ENCODE data around the gene NKD1. TPM values are rescaled to one million over a fixed set of nuclear protein-coding genes. Genes with fewer than 3 reads are reported as not detected.

Gene NKD1
- total RNA-seq, 1 donor from 2014 or later = 1.5 TPM

DNA sequence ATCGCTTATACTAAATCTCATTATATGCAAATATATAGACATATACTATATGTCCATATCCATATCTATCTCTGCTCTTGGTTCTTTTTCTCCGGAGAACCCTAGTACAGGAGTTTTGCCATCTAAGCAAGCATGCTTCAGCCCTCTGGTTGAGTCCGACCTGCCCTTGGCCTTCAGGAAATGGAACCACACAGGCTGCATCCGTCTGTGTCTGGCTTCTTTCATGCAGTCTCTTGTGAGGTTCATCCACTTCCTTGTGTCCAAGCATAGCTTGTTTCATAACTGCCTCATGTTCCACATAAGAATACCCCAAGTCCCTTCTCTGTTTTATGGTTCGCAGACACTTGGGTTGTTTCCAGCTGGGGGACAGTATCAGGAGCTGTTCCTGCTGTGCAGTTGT is 116.1 kb downstream of the NKD1 start:
- Mint-ChIP-seq H3K27ac (no peak overlapping the region), H3K4me1 (peaks cover 23% of the 10 kb centered on the region), H3K9me3 (peaks cover 2% of the 10 kb centered on the region), H3K27me3 (no peaks in the 10 kb centered on the region), H3K4me3 (no peak overlapping the region), H3K36me3 (ENCODE audit: low read depth) (peaks cover 13% of the 10 kb centered on the region)
- ATAC-seq (ENCODE audit: low read depth) = no peak
- TF ChIP-seq, protein P1, sequence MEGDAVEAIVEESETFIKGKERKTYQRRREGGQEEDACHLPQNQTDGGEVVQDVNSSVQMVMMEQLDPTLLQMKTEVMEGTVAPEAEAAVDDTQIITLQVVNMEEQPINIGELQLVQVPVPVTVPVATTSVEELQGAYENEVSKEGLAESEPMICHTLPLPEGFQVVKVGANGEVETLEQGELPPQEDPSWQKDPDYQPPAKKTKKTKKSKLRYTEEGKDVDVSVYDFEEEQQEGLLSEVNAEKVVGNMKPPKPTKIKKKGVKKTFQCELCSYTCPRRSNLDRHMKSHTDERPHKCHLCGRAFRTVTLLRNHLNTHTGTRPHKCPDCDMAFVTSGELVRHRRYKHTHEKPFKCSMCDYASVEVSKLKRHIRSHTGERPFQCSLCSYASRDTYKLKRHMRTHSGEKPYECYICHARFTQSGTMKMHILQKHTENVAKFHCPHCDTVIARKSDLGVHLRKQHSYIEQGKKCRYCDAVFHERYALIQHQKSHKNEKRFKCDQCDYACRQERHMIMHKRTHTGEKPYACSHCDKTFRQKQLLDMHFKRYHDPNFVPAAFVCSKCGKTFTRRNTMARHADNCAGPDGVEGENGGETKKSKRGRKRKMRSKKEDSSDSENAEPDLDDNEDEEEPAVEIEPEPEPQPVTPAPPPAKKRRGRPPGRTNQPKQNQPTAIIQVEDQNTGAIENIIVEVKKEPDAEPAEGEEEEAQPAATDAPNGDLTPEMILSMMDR (IDR thresholded peaks at IDR 0.05) = no peak
- intact Hi-C loops (cut with micrococcal nuclease) = loop anchor here (2.0 kb wide), 1 partner anchor 639 kb away; the partner anchor contains the start of gene CNEP1R1
- CTCF ChIA-PET = interaction anchor here (0.6 to 12.2 kb wide), 15 partner anchors 11 to 639 kb away, joined by 3 to 169 read pairs (median 4); partner anchors contain the start of genes CNEP1R1 and SNX20
- POLR2A ChIA-PET = no interaction called here
- DNase-seq = no peak

DNA sequence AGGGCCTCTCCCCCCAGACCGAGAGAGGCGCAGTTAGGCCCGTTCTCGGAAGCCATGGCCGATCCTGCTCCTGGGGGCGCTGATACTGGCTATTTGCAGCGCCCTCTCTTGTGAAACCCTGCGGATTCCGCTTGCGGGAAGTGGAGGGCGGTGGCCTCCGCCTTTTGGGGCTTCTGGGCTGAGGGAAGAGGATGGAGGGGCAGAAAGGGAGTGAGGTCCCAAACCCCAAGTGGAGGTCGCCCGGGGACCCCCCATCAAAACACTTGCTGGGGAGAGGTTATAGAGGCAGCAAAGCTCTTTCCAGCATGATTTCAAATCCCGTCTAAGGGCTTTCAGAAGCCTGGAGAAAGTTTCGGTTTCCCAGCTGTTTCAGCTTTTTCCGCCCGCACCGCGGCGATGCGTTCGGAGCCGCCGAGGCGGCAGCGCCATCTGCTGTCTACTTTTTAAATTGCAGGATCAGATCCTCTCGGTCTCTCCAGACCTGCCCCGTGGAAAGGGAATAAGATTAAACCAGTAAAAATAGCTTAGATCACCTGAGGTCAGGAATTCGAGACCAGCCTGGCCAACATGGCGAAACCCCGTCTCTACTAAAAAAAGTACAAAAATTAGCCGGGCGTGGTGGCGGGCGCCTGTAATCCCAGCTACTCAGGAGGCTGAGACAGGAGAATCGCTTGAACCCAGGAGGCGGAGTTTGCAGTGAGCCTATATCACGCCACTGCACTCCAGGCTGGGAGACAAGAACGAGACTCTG is 117.1 kb downstream of the NKD1 start:
- TF ChIP-seq, protein P1 (IDR thresholded peaks at IDR 0.05) = no peak
- Mint-ChIP-seq H3K27me3 (no peaks in the 10 kb centered on the region), H3K4me3 (peak overlapping the region; percentile 81), H3K4me1 (peaks cover 23% of the 10 kb centered on the region), H3K27ac (peak overlapping the region; percentile 65), H3K36me3 (ENCODE audit: low read depth) (peaks cover 17% of the 10 kb centered on the region), H3K9me3 (peaks cover 2% of the 10 kb centered on the region)
- intact Hi-C loops (cut with micrococcal nuclease) = loop anchor here (1.0 to 5.0 kb wide), 8 partner anchors 82 to 641 kb away; partner anchors contain the start of genes BRD7, CNEP1R1 and TENT4B
- POLR2A ChIA-PET = interaction anchor here (0.7 to 5.6 kb wide), 5 partner anchors 15 to 641 kb away, joined by 3 to 36 read pairs (median 8); partner anchors contain the start of genes CYLD and SNX20
- CTCF ChIA-PET = interaction anchor here (0.7 to 12.2 kb wide), 33 partner anchors 8 to 640 kb away, joined by 3 to 169 read pairs (median 5); partner anchors contain the start of genes BRD7, CNEP1R1, CYLD and SNX20
- ATAC-seq (ENCODE audit: low read depth) (peak; percentile 70), DNase-seq (peak; percentile 68)

DNA sequence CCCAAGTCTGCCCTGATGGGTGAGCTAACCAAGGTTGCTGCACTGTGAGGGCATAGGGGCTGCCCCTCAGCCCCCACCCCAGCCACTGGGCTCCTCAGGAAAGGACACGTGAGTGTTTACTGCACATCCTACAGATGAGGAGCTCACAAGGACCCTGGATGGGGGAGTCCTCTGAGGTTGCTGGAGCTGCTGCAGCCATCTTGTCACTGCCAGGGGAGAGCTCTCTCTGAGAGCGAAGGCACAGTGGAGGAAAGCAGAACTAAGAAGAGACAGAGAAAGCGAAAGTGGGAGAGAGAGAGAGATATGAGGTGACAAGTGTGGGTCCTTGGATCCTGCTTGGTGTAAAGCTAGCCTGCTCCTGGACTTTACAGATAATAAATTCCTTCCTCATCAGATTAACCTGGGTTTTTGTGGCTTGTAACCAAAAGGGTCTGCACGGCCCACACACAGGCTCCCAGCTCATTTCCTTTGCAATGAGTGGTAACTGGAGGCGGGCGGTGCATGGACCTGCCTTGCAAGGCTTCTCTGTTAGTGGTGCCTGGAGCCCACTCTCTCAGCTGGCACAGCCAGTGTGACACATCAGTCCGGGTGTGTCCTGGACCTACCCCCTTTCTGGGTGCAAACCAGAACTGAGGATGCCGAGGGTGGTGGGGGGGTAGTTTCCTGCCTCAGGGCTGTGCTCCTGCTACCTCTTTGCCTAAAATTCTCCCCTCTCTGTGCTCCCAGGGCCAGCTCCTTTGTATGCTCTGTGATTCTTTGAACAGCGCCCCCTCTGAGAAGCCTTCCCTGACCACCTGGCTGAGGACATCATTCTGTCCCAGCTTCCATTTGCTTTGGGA is 118.7 kb downstream of the NKD1 start:
- Mint-ChIP-seq H3K4me1 (peaks cover 23% of the 10 kb centered on the region), H3K27ac (peak overlapping the region; percentile 5), H3K27me3 (no peaks in the 10 kb centered on the region), H3K4me3 (peak overlapping the region; percentile 41), H3K9me3 (peaks cover 4% of the 10 kb centered on the region), H3K36me3 (ENCODE audit: low read depth) (peaks cover 32% of the 10 kb centered on the region)
- DNase-seq = no peak
- intact Hi-C loops (cut with micrococcal nuclease) = loop anchor here (1.0 to 5.0 kb wide), 5 partner anchors 14 to 515 kb away; partner anchors contain the start of genes BRD7, CYLD, SNX20 and TENT4B
- ATAC-seq (ENCODE audit: low read depth) = peak; percentile 74
- ChIA-PET CTCF (interaction anchor here (0.6 to 12.2 kb wide), 17 partner anchors 8 to 642 kb away, joined by 3 to 169 read pairs (median 6); partner anchors contain the start of genes BRD7, CNEP1R1, CYLD and SNX20), POLR2A (interaction anchor here (0.6 to 5.6 kb wide), 5 partner anchors 14 to 311 kb away, joined by 3 to 36 read pairs (median 8); partner anchors contain the start of genes CYLD, NKD1 and SNX20)
- TF ChIP-seq, protein P1 (IDR thresholded peaks at IDR 0.05) = no peak

DNA sequence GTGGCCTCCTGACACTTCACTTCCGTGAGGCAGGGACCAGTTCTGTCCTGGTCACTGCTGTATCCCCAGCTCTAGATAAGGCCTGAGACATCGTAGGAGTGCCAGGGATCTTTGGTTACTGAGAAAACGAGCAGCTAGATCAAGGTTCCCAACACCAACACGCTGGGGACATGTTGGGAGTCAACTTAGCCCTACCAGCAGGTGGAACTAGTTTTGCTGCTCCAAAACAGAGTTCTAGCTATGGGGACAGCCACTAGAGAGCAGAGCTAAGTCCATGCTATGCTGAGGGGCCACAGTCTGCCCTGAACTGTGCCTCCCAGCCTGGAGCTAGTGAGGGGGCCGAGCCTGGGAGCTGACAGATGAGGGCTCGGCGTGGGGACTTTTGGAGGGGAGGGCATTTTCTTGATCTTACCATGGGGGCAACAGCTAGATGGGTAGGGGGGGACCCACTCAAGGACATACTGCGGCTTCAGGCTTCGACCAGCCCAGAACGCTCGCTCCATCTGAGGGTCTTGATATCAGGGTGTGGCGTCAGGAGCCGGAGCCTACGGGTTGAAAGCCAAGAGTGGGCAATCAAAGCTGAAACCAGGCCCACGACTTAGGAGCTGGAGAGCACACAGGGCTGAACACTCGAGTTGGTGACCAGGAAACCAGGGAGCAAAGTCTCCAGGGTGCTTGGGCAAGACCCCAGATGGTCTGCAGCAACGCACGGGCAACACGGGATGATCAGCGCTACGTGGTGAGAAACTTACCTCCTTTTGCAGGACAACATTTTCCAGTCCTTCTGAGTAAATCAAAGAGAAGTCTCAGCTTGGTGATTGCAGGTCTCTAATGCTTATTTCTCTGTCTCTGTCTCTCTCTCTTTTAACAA is 119.5 kb downstream of the NKD1 start:
- ChIA-PET CTCF (interaction anchor here (0.7 to 12.2 kb wide), 16 partner anchors 7 to 643 kb away, joined by 3 to 169 read pairs (median 6); partner anchors contain the start of genes BRD7, CNEP1R1, CYLD and SNX20), POLR2A (interaction anchor here (0.5 to 5.6 kb wide), 7 partner anchors 13 to 455 kb away, joined by 3 to 36 read pairs (median 4); partner anchors contain the start of genes CYLD and SNX20)
- peaks cover 3% of the 10 kb centered on the region for H3K9me3 Mint-ChIP-seq
- DNase-seq (no peak), ATAC-seq (ENCODE audit: low read depth) (no peak)
- no peak overlapping the region for H3K4me3 Mint-ChIP-seq
- H3K27me3 Mint-ChIP-seq = no peaks in the 10 kb centered on the region
- H3K36me3 Mint-ChIP-seq (ENCODE audit: low read depth) = peaks cover 41% of the 10 kb centered on the region
- peaks cover 23% of the 10 kb centered on the region for H3K4me1 Mint-ChIP-seq
- TF ChIP-seq, protein P1 (IDR thresholded peaks at IDR 0.05) = no peak
- intact Hi-C loops (cut with micrococcal nuclease) = loop anchor here (2.0 to 5.0 kb wide), 4 partner anchors 13 to 515 kb away; partner anchors contain the start of genes BRD7, SNX20 and TENT4B
- H3K27ac Mint-ChIP-seq = peak overlapping the region; percentile 59
